Activated T-cell treated with anti-CD3 and anti-CD28 coated beads for 1 hour (primary cell): ENCODE measurements around the gene SLC45A2.
"Not testable (repeated sequence)": the region's sequence is repeated elsewhere in the genome, so short reads cannot be mapped to it uniquely, and the experiment has no call there.

Experiments
- DNase-seq: peaks from one replicate; pipeline ENCODE4 v3.0.0-alpha.2; 2020; ENCODE audit warnings: low read depth

The SLC45A2 gene

GRCh38 chr5:33984671-33985124 is at the start of gene SLC45A2:
Gene SLC45A2 (minus strand): TSS chr5:33984693. CDS start chr5:33984583, 110 bp downstream.
- no peak for DNase-seq

- DNase-seq = no peak
Observed at GRCh38 chr5:34031966-34032365, 47.5 kb upstream of the SLC45A2 start.

GRCh38 chr5:34031117-34031516 is 46.6 kb upstream of the SLC45A2 start:
- no peak for DNase-seq

GRCh38 chr5:34030585-34030984 is 46.1 kb upstream of the SLC45A2 start:
- DNase-seq = not testable (repeated sequence)

GRCh38 chr5:34030048-34030447 is 45.6 kb upstream of the SLC45A2 start:
- DNase-seq = no peak

- no peak for DNase-seq
Observed at GRCh38 chr5:34028349-34028748, 43.9 kb upstream of the SLC45A2 start.

- no peak for DNase-seq
Observed at GRCh38 chr5:34026089-34026761, 41.7 kb upstream of the SLC45A2 start.

GRCh38 chr5:34022121-34022705 is 37.7 kb upstream of the SLC45A2 start:
- DNase-seq = no peak

- DNase-seq = no peak
Observed at GRCh38 chr5:34021334-34021733, 36.8 kb upstream of the SLC45A2 start.

- DNase-seq = no peak
Observed at GRCh38 chr5:34020726-34021125, 36.2 kb upstream of the SLC45A2 start.

- DNase-seq = no peak
Observed at GRCh38 chr5:34017254-34017653, 32.8 kb upstream of the SLC45A2 start.

GRCh38 chr5:34016750-34017149 is 32.3 kb upstream of the SLC45A2 start:
- DNase-seq = no peak

- no peak for DNase-seq
Observed at GRCh38 chr5:34016222-34016621, 31.7 kb upstream of the SLC45A2 start.

GRCh38 chr5:34015120-34015822 is 30.8 kb upstream of the SLC45A2 start:
- no peak for DNase-seq

- no peak for DNase-seq
Observed at GRCh38 chr5:34014626-34015025, 30.1 kb upstream of the SLC45A2 start.

- no peak for DNase-seq
Observed at GRCh38 chr5:34013547-34013946, 29.1 kb upstream of the SLC45A2 start.

- no peak for DNase-seq
Observed at GRCh38 chr5:34012791-34013190, 28.3 kb upstream of the SLC45A2 start.

GRCh38 chr5:34011536-34011935 is 27.0 kb upstream of the SLC45A2 start:
- no peak for DNase-seq

GRCh38 chr5:34010146-34010545 is 25.7 kb upstream of the SLC45A2 start:
- DNase-seq = not testable (repeated sequence)

GRCh38 chr5:34009610-34010009 is 25.1 kb upstream of the SLC45A2 start:
- DNase-seq = no peak

- no peak for DNase-seq
Observed at GRCh38 chr5:34008802-34009201, 24.3 kb upstream of the SLC45A2 start.

GRCh38 chr5:34007621-34008600 is 23.4 kb upstream of the SLC45A2 start, which contains the start of gene AMACR:
Gene AMACR (minus strand): TSS chr5:34008050. CDS start chr5:34008019, 31 bp downstream.
- DNase-seq = peak; percentile 86
